Activated CD8-positive, alpha-beta T cell treated with anti-CD3 and anti-CD28 coated beads for 36 hours (primary cell): ENCODE results near the gene CHST11. TPM values are rescaled to one million over a fixed set of nuclear protein-coding genes. Genes with fewer than 3 reads are reported as not detected.
A peak's percentile ranks its signal among the peaks of the same experiment; 100 is the strongest.

Source experiments
- ATAC-seq: fragments of 200-7000 bp; cut with Tn5 transposase; one replicate; pipeline ENCODE4 v1.10.0; 2021; ENCODE audit warnings: mild to moderate bottlenecking, moderate library complexity
- CTCF ChIA-PET: fragments of 350-600 bp; sonication (Branson Sonifier 250); formaldehyde crosslinking; loops from one replicate; lab custom pipeline; 2021; ENCODE audit warnings: antibody characterized with exemption; lab: Charles Lee
- POLR2A ChIA-PET: fragments of 350-600 bp; sonication (Branson Sonifier 250); formaldehyde crosslinking; loops from one replicate; lab custom pipeline; 2021; ENCODE audit warnings: antibody characterized with exemption; lab: Charles Lee
- DNase-seq: peaks from one replicate; pipeline ENCODE4 v3.0.0-alpha.2; 2020
- H3K27ac Mint-ChIP-seq: one replicate; pipeline ENCODE4 v1.8.0; 2021; ENCODE audit warnings: mild to moderate bottlenecking, mixed read lengths
- H3K27me3 Mint-ChIP-seq: one replicate; pipeline ENCODE4 v1.8.0; 2021; ENCODE audit warnings: mixed read lengths
- H3K36me3 Mint-ChIP-seq: one replicate; pipeline ENCODE4 v1.8.0; 2021; ENCODE audit warnings: low read depth, mixed read lengths
- H3K4me1 Mint-ChIP-seq: one replicate; pipeline ENCODE4 v1.8.0; 2021; ENCODE audit warnings: low read depth, mixed read lengths
- H3K4me3 Mint-ChIP-seq: one replicate; pipeline ENCODE4 v1.8.0; 2021; ENCODE audit warnings: mild to moderate bottlenecking, moderate library complexity, mixed read lengths
- H3K9me3 Mint-ChIP-seq: one replicate; pipeline ENCODE4 v1.8.0; 2021; ENCODE audit warnings: mixed read lengths
- intact Hi-C: fragments of 100-400 bp; cut with micrococcal nuclease; formaldehyde crosslinking; loops from one replicate; pipeline ENCODE4 v1.10.0; 2022
- total RNA-seq, 2 experiments: library from RNA; stranded (reverse); gene quantifications; one replicate each; pipeline ENCODE4 v1.2.3, GENCODE V29; 2021
- TF ChIP-seq, protein P1 (sequence below): fragments of 200-600 bp; IDR thresholded peaks from one replicate; pipeline ENCODE4 v1.8.0; 2022; ENCODE audit warnings: antibody characterized with exemption, mild to moderate bottlenecking

CHST11 gene
- total RNA-seq, 2 experiments from 2014 or later = 30.9 to 33.9 TPM

DNA sequence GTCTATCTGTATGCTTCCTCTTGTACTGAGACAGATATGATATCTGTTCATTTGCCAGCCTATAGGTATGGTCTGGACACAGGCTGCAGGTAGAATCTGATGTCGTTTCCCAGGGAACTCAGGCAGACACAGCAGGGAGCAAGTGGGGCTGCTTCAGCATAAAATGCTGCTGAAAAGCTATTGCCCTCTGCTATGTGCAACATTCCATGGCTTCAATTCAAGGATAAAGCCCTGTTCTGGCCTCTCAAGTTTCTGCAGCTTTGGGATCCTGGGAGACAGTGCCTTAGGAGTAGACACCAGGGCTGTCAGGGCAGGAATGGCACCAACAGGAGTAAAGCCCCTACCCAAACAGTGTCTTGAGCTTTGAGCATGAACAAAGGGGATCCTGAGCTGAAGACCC is 327.8 kb downstream of the CHST11 start:
- no peak overlapping the region for H3K27ac Mint-ChIP-seq

DNA sequence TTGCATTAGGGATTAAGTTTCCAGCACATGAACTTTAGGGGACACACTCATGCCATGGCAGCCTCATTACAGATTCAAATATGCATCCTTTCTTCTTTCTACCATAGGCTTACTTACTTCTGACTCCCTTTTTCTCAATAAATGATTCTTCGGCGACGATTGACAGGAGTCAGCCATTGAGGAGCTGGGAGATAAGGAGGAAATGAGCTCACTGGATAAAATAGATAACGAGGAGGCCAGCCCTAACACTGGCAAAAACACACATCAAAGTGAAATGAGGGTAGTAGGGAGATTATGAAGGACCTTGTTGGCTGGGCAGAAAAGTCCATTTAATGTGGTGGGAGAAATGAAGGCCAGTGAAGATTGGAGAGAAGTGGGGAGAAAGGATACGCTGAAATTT is 329.1 kb downstream of the CHST11 start:
- Mint-ChIP-seq H3K4me1 (no peaks in the 10 kb centered on the region), H3K4me3 (no peak overlapping the region), H3K27me3 (no peaks in the 10 kb centered on the region), H3K27ac (no peak overlapping the region), H3K9me3 (no peaks in the 10 kb centered on the region), H3K36me3 (no peaks in the 10 kb centered on the region)
- TF ChIP-seq, protein P1, sequence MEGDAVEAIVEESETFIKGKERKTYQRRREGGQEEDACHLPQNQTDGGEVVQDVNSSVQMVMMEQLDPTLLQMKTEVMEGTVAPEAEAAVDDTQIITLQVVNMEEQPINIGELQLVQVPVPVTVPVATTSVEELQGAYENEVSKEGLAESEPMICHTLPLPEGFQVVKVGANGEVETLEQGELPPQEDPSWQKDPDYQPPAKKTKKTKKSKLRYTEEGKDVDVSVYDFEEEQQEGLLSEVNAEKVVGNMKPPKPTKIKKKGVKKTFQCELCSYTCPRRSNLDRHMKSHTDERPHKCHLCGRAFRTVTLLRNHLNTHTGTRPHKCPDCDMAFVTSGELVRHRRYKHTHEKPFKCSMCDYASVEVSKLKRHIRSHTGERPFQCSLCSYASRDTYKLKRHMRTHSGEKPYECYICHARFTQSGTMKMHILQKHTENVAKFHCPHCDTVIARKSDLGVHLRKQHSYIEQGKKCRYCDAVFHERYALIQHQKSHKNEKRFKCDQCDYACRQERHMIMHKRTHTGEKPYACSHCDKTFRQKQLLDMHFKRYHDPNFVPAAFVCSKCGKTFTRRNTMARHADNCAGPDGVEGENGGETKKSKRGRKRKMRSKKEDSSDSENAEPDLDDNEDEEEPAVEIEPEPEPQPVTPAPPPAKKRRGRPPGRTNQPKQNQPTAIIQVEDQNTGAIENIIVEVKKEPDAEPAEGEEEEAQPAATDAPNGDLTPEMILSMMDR = no peak
- ChIA-PET CTCF (no interaction called here), POLR2A (no interaction called here)
- no peak for DNase-seq
- intact Hi-C loops = no loop called here
- no peak for ATAC-seq

More for the DNA sequence above, 327.8 kb downstream of the CHST11 start:
- DNase-seq (no peak), ATAC-seq (no peak)
- POLR2A ChIA-PET = no interaction called here
- Mint-ChIP-seq H3K27me3 (no peaks in the 10 kb centered on the region), H3K4me3 (no peak overlapping the region), H3K4me1 (no peaks in the 10 kb centered on the region), H3K36me3 (no peaks in the 10 kb centered on the region), H3K9me3 (peaks cover 6% of the 10 kb centered on the region)
- CTCF ChIA-PET = interaction anchor here (1.0 kb wide), 1 partner anchor 403 kb away, joined by 4 read pairs; no protein-coding TSS in a partner anchor
- intact Hi-C loops = no loop called here
- TF ChIP-seq, protein P1 = no peak

DNA sequence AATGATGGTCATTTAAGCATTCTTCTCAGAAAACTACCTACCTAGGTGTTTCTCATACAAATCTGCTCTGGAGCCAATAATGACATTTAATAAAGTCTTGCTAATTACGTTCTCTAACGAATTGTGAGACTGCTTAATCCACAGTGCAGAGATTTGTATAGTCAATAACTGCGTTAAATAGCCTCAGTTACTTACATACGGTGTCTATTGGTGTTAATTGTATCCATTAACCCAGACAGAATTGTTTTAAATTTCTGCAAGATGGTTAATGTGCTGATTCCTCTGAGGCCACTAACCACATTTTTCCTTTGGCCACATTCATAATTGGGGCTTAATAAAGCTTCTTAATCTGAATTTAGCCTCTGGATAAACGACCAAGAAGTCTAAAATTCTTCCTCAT is 329.6 kb downstream of the CHST11 start:
- no peak for DNase-seq
- no peak overlapping the region for H3K27ac Mint-ChIP-seq
- no peak overlapping the region for H3K4me3 Mint-ChIP-seq
- no peak for ATAC-seq
- ChIA-PET CTCF (no interaction called here), POLR2A (no interaction called here)
- intact Hi-C loops = no loop called here
- H3K4me1 Mint-ChIP-seq = no peaks in the 10 kb centered on the region
- H3K36me3 Mint-ChIP-seq = no peaks in the 10 kb centered on the region
- H3K27me3 Mint-ChIP-seq = no peaks in the 10 kb centered on the region
- H3K9me3 Mint-ChIP-seq = no peaks in the 10 kb centered on the region
- TF ChIP-seq, protein P1 = no peak

- ATAC-seq (no peak), DNase-seq (no peak)
- no peaks in the 10 kb centered on the region for H3K4me1 Mint-ChIP-seq
- POLR2A ChIA-PET = interaction anchor here (0.6 kb wide), 1 partner anchor 329 kb away, joined by 3 read pairs; no protein-coding TSS in a partner anchor
- H3K9me3 Mint-ChIP-seq = no peaks in the 10 kb centered on the region
- TF ChIP-seq, protein P1 = no peak
- intact Hi-C loops = no loop called here
- no peaks in the 10 kb centered on the region for H3K27me3 Mint-ChIP-seq
- H3K4me3 Mint-ChIP-seq = no peak overlapping the region
- CTCF ChIA-PET = interaction anchor here (1.0 kb wide), 1 partner anchor 407 kb away, joined by 3 read pairs; no protein-coding TSS in a partner anchor
- no peak overlapping the region for H3K27ac Mint-ChIP-seq
- H3K36me3 Mint-ChIP-seq = no peaks in the 10 kb centered on the region
Measured at GRCh38 chr12:104788840-104789271, 332.1 kb downstream of the CHST11 start.

GRCh38 chr12:104790296-104791125 is 333.8 kb downstream of the CHST11 start:
- Mint-ChIP-seq H3K36me3 (no peaks in the 10 kb centered on the region), H3K27ac (no peak overlapping the region), H3K9me3 (no peaks in the 10 kb centered on the region), H3K27me3 (no peaks in the 10 kb centered on the region), H3K4me3 (no peak overlapping the region), H3K4me1 (no peaks in the 10 kb centered on the region)
- DNase-seq (peak; percentile 59), ATAC-seq (peak; percentile 64)
- intact Hi-C loops = no loop called here
- TF ChIP-seq, protein P1 = peak; percentile 86
- CTCF ChIA-PET = interaction anchor here (0.5 to 2.2 kb wide), 35 partner anchors 9 to 409 kb away, joined by 3 to 15 read pairs (median 4); no protein-coding TSS in a partner anchor
- POLR2A ChIA-PET = no interaction called here
